GM10248 (cell line): ENCODE data around the gene CUL9.

ENCODE experiments used
- CTCF ChIA-PET: fragments of 300-600 bp; sonication (Branson Sonifier 250); formaldehyde crosslinking; extraction: SDS; loops from one replicate; lab custom pipeline; 2021; ENCODE audit warnings: antibody characterized with exemption; lab: Yijun Ruan, JAX
- POLR2A ChIA-PET: fragments of 350-650 bp; sonication (Branson Sonifier 250); formaldehyde crosslinking; extraction: SDS; loops from one replicate; lab custom pipeline; 2020; ENCODE audit warnings: antibody characterized with exemption; lab: Yijun Ruan, JAX
- DNase-seq: peaks from one replicate; pipeline ENCODE4 v3.0.0; 2012; ENCODE audit errors: extremely low spot score
- CTCF ChIP-seq: IDR thresholded peaks from 2 replicates; pipeline ENCODE4 v1.5.1; 2012; ENCODE audit warnings: mild to moderate bottlenecking, low read depth; ENCODE audit errors: extremely low read depth, missing control alignments, control extremely low read depth

The CUL9 gene

GRCh38 chr6:43219814-43220213, 37.8 kb downstream of the CUL9 start:
- DNase-seq: no peak
- ChIA-PET CTCF (interaction anchor here (1.4 to 4.8 kb wide), 2 partner anchors 10 to 76 kb away, joined by 3 to 36 read pairs; partner anchors contain the start of gene DNPH1), POLR2A (no interaction called here)
- TF ChIP-seq CTCF: no peak

- no peak for DNase-seq
- no peak for TF ChIP-seq CTCF
- POLR2A ChIA-PET: no interaction called here
- CTCF ChIA-PET: interaction anchor here (1.3 to 4.8 kb wide), 3 partner anchors 10 to 17 kb away, joined by 4 to 36 read pairs (median 4); partner anchors contain the start of gene DNPH1
Observed at GRCh38 chr6:43220439-43220951, 38.5 kb downstream of the CUL9 start.

DNA sequence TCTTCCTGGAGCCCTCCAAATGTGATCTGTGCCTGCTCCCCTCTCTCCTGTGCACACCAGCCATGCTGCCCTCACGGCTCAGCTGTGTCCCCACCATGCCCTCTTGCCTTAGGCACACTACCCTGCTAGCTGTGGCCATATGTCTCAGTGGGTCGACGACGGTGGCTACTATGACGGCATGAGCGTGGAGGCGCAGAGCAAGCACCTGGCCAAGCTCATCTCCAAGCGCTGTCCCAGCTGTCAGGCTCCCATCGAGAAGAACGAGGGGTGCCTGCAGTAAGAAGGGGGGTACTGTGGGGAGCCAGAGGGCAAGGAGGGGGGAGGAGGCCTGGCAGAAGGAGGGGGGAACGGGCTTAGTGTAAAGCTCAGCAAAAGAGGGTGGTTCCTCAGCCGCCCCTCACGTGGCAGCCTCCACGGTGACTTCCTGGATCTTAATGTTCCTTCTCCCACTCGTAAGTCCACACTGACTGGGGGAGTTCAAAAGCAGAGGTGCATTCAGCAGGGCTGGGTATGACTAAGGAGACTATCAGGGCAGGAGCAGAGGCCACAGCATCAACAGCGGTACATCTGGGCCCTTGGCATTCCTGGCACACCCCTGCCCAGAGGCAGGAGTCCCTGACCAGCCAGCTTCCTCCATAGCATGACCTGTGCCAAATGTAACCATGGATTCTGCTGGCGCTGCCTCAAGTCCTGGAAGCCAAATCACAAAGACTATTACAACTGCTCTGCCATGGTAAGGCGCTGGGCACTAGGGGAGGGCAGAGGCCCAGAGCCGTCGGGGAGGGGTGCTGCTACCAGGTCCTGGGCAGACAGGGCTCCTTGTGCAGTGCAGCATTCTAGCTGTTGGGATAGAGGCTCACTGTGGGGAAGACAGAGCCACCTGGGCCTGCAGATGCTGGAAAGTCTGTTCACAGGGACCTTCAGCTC, 39.3 kb downstream of the CUL9 start:
- CTCF ChIA-PET: interaction anchor here (1.3 to 4.8 kb wide), 3 partner anchors 9 to 17 kb away, joined by 4 to 36 read pairs (median 4); partner anchors contain the start of gene DNPH1
- DNase-seq: no peak
- no peak for TF ChIP-seq CTCF
- POLR2A ChIA-PET: no interaction called here

DNA sequence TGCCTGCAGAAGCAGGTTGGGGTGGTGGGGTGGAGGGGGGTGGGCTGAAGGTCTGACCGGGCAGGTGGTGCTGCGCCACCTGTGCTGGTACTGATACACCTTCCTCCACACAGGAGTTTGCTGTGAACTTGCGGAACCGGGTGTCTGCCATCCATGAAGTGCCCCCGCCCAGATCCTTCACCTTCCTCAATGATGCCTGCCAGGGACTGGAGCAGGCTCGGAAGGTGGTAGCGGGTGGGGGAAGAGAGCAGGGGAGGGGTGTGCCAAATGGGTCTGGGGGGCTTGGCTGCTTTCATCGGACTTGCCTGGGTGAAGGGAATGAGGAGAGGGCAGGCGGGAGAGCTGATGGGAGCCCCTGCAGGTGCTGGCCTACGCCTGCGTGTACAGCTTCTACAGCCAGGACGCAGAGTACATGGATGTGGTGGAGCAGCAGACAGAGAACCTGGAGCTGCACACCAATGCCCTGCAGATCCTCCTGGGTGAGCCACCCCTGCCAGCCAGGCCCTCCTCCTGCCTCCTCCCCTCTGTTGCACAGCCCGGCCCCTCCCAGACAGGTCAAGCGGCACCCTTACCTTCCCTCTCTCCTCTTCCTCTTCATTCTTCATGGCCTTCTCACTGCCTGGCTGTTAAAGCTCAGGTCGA, 40.5 kb downstream of the CUL9 start:
- TF ChIP-seq CTCF: no peak
- DNase-seq: no peak
- CTCF ChIA-PET: interaction anchor here (0.9 to 1.3 kb wide), 2 partner anchors 9 to 285 kb away, joined by 3 to 4 read pairs; no protein-coding TSS in a partner anchor
- POLR2A ChIA-PET: interaction anchor here (0.5 to 0.6 kb wide), 2 partner anchors 285 to 1914 kb away, joined by 3 to 6 read pairs; no protein-coding TSS in a partner anchor

DNA sequence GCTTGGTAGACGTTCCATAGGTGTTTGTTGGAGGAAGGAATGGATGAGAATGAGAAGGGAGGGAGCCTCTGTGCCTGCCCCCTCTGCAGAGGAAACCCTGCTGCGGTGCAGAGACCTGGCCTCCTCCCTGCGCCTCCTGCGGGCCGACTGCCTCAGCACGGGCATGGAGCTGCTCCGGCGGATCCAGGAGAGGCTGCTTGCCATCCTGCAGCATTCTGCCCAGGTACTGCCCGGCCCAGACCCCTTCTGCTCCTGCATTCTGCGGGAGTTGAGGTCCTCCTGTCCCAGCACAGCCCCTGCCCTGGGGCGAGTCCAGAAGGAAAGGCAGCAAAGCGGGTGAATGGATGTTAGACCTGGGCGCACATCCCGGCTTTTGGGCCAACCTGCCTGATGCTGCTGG, 41.2 kb downstream of the CUL9 start:
- ChIA-PET POLR2A (interaction anchor here (0.5 to 0.6 kb wide), 2 partner anchors 38 to 284 kb away, joined by 3 to 8 read pairs; no protein-coding TSS in a partner anchor), CTCF (interaction anchor here (0.9 to 2.2 kb wide), 6 partner anchors 9 to 284 kb away, joined by 3 to 7 read pairs (median 3); partner anchors contain the start of gene CUL9)
- no peak for TF ChIP-seq CTCF
- DNase-seq: no peak
